H1 (cell line): ENCODE results near the gene ZNF414.

Experiments
- FOSL1 ChIP-seq: IDR thresholded peaks from 2 replicates; pipeline ENCODE4 v1.6.1; 2011; ENCODE audit warnings: mild to moderate bottlenecking, low read depth, low read length, moderate library complexity; ENCODE audit not compliant: insufficient read depth
- HDAC2 ChIP-seq, 2 experiments: fragments of 300-600 bp in 1 of 2; sonication (generic) in 1 of 2; IDR thresholded peaks; 2 replicates each; pipeline ENCODE4 v1.6.1; 2011 to 2012; ENCODE audit warnings: low read depth in 2 of 2, low read length in 2 of 2, mild to moderate bottlenecking in 2 of 2, moderate library complexity in 2 of 2, borderline replicate concordance in 1 of 2, inconsistent platforms in 1 of 2
- RXRA ChIP-seq: IDR thresholded peaks from 2 replicates; pipeline ENCODE4 v1.6.1; 2011; ENCODE audit warnings: low read depth, mild to moderate bottlenecking, low read length, moderate library complexity; ENCODE audit not compliant: insufficient read depth
- TF ChIP-seq, protein P1 (sequence below): IDR thresholded peaks from 2 replicates; pipeline ENCODE4 v1.6.1; 2011; ENCODE audit warnings: low read length, improper control_type of control experiment

DNA sequence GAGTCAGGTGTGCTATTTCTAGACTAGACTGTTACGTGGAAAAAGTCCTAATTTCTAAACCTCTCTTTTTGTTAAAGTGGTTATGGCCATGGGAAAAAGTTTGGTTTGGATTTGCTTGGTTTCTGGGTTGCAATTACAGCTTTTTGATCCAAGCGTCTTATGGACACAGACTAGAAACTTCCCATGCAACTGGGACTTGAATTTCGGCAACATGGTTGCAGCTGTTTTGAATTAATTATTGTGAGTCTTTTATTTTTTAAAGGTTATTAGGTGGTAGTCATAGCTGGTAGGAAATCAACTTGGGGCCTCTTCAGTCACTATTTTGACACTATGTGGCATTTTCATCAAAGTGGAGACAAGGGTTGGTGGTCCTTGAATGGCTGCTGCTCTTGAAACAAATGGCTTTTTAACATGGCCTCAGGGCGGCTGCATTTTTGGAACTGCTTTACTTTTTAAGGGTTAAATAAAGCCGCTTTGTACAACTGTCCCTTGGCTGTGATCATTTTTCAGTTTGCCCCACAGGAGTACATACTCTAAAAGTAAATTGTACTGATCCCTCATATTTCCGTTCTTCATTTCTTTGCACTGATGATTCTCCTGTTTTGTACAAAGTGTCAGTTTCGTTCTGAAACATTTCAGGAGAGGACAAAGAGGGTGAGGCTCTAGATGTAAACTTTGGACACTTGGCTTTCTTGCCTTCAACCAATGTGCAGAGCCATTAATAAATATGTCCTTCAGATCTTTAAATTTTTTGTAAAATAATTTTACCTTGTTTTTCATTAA is 53.3 kb downstream of the ZNF414 start:
- TF ChIP-seq HDAC2 (IDR thresholded peaks at IDR 0.05; ENCODE audit: borderline replicate concordance in 1 of 2, low read depth in 2 of 2, low read length in 2 of 2) (no peak), FOSL1 (no peak), RXRA (no peak)
- TF ChIP-seq, protein P1, sequence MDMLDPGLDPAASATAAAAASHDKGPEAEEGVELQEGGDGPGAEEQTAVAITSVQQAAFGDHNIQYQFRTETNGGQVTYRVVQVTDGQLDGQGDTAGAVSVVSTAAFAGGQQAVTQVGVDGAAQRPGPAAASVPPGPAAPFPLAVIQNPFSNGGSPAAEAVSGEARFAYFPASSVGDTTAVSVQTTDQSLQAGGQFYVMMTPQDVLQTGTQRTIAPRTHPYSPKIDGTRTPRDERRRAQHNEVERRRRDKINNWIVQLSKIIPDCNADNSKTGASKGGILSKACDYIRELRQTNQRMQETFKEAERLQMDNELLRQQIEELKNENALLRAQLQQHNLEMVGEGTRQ: no peak
